Gastrocnemius medialis (tissue), 4 donors: ENCODE results near the gene SMC4. TPM values are rescaled to one million over a fixed set of nuclear protein-coding genes. Genes with fewer than 3 reads are reported as not detected.

ENCODE experiments used
- ATAC-seq, 2 donors: fragments of 150-250 bp; one replicate each; pipeline ENCODE4 v1.9.1; 2016
- DNase-seq, 2 donors: peaks; one replicate each; pipeline ENCODE4 v3.0.0-alpha.2; 2019
- H3K27ac ChIP-seq, 4 donors: fragments of 200-600 bp; sonication (generic); 1 replicate in 1 of 4; 2 replicates in 3 of 4; pipeline ENCODE4 v1.5.1; 2016 to 2018; ENCODE audit warnings: mild to moderate bottlenecking in 2 of 4, moderate library complexity in 1 of 4
- H3K27me3 ChIP-seq, 3 donors: fragments of 200-600 bp; sonication (generic) in 2 of 3; 1 replicate in 1 of 3; 2 replicates in 2 of 3; pipeline versions ENCODE4 v1.5.1 to v1.6.0; 2016 to 2019; ENCODE audit warnings: mild to moderate bottlenecking in 1 of 3, moderate library complexity in 1 of 3
- H3K36me3 ChIP-seq, 2 donors: fragments of 200-600 bp; sonication (generic) in 1 of 2; one replicate each; pipeline ENCODE4 v1.5.1; 2017 to 2018
- H3K4me1 ChIP-seq, 2 donors: fragments of 200-600 bp; sonication (generic) in 1 of 2; one replicate each; pipeline ENCODE4 v1.5.1; 2016 to 2017; ENCODE audit warnings: mild to moderate bottlenecking in 2 of 2
- H3K4me3 ChIP-seq, 4 donors: fragments of 200-600 bp; sonication (generic) in 3 of 4; 1 replicate in 1 of 4; 2 replicates in 3 of 4; pipeline ENCODE4 v1.5.1; 2016 to 2019; ENCODE audit warnings: mild to moderate bottlenecking in 2 of 4
- H3K9me3 ChIP-seq, 3 donors: fragments of 200-600 bp; sonication (generic) in 2 of 3; 1 replicate in 1 of 3; 2 replicates in 2 of 3; pipeline ENCODE4 v1.5.1; 2016 to 2019
- CTCF ChIP-seq, 5 experiments: fragments of 450-650 bp in 3 of 5; fragments of 200-600 bp in 2 of 5; sonication (generic) in 2 of 5; IDR thresholded peaks in 4 of 5; conservative IDR thresholded peaks in 1 of 5; 1 replicate in 4 of 5; 2 replicates in 1 of 5; pipeline ENCODE4 v1.5.1; 2016 to 2019; ENCODE audit warnings: antibody characterized with exemption in 5 of 5, mild to moderate bottlenecking in 3 of 5, moderate library complexity in 3 of 5
- POLR2A ChIP-seq, 2 donors: fragments of 450-650 bp; IDR thresholded peaks; one replicate each; pipeline ENCODE4 v1.6.1; 2017; ENCODE audit warnings: antibody characterized with exemption in 2 of 2, mild to moderate bottlenecking in 2 of 2, moderate library complexity in 2 of 2
- in situ Hi-C, 4 donors: fragments of 200-750 bp; cut with MboI; loops; one replicate each; pipeline versions ENCODE4 v1.15.0 to v1.8.0; 2017; ENCODE audit warnings: low sequenced_read_pairs in 4 of 4
- intact Hi-C: fragments of 100-400 bp; cut with DNase I; formaldehyde crosslinking; loops from one replicate; pipeline ENCODE4 v1.15.1; 2023; ENCODE audit warnings: low total_unique reads
- total RNA-seq, 4 donors: library from RNA; depleted of rRNA; stranded (reverse); fragments of >200 nt; gene quantifications; one replicate each; pipeline versions ENCODE4 v1.1.0 to v1.2.3, GENCODE V29; 2016

The SMC4 gene
- total RNA-seq, 4 donors from 2014 or later, result 7.2 to 24.3 (median 14.7) TPM

GRCh38 chr3:160369784-160370183, 29.7 kb upstream of the SMC4 start:
- Histone ChIP-seq H3K36me3 (no peaks in the 10 kb centered on the region), H3K27ac (no peak overlapping the region), H3K9me3 (no peaks in the 10 kb centered on the region), H3K4me1 (no peaks in the 10 kb centered on the region), H3K4me3 (no peak overlapping the region), H3K27me3 (no peaks in the 10 kb centered on the region)
- ATAC-seq (no peak), DNase-seq (no peak)
- in situ Hi-C loops, result no loop called here
- no peak for TF ChIP-seq POLR2A (IDR thresholded peaks at IDR 0.05)
- TF ChIP-seq CTCF (IDR thresholded peaks at IDR 0.05 in 4 of 5, conservative IDR thresholded peaks at IDR 0.05 in 1 of 5), result no peak
- intact Hi-C loops, result no loop called here

- DNase-seq (no peak), ATAC-seq (no peak)
- Histone ChIP-seq H3K9me3 (no peaks in the 10 kb centered on the region), H3K27ac (no peak overlapping the region), H3K4me3 (no peak overlapping the region), H3K4me1 (no peaks in the 10 kb centered on the region), H3K27me3 (no peaks in the 10 kb centered on the region), H3K36me3 (no peaks in the 10 kb centered on the region)
- in situ Hi-C loops, result no loop called here
- intact Hi-C loops, result no loop called here
- TF ChIP-seq POLR2A (IDR thresholded peaks at IDR 0.05), result no peak
- TF ChIP-seq CTCF (IDR thresholded peaks at IDR 0.05 in 4 of 5, conservative IDR thresholded peaks at IDR 0.05 in 1 of 5), result no peak
Observed at GRCh38 chr3:160370987-160371857, 28.2 kb upstream of the SMC4 start.

- no peaks in the 10 kb centered on the region for H3K27me3 ChIP-seq
- no peaks in the 10 kb centered on the region for H3K36me3 ChIP-seq
- no peak for DNase-seq
- in situ Hi-C loops, result no loop called here
- TF ChIP-seq POLR2A (IDR thresholded peaks at IDR 0.05) (no peak), CTCF (IDR thresholded peaks at IDR 0.05 in 4 of 5, conservative IDR thresholded peaks at IDR 0.05 in 1 of 5) (no peak)
- no peak overlapping the region for H3K27ac ChIP-seq
- no peaks in the 10 kb centered on the region for H3K4me1 ChIP-seq
- no peaks in the 10 kb centered on the region for H3K9me3 ChIP-seq
- intact Hi-C loops, result no loop called here
- no peak overlapping the region for H3K4me3 ChIP-seq
- ATAC-seq, result no peak
Observed at GRCh38 chr3:160372780-160373179, 26.7 kb upstream of the SMC4 start.

- ATAC-seq, result no peak
- Histone ChIP-seq H3K36me3 (no peaks in the 10 kb centered on the region), H3K4me3 (no peak overlapping the region), H3K4me1 (no peaks in the 10 kb centered on the region), H3K27ac (no peak overlapping the region), H3K27me3 (no peaks in the 10 kb centered on the region), H3K9me3 (no peaks in the 10 kb centered on the region)
- intact Hi-C loops, result no loop called here
- DNase-seq, result no peak
- in situ Hi-C loops, result no loop called here
- TF ChIP-seq POLR2A (IDR thresholded peaks at IDR 0.05) (no peak), CTCF (IDR thresholded peaks at IDR 0.05 in 4 of 5, conservative IDR thresholded peaks at IDR 0.05 in 1 of 5) (no peak)
Observed at GRCh38 chr3:160373655-160374054, 25.8 kb upstream of the SMC4 start.
